OCI-LY1 (cell line): ENCODE data around the gene CFD.

ENCODE experiments used
- H2AFZ ChIP-seq: fragments of 200-600 bp; sonication (generic), shearing (Covaris generic); 2 replicates; pipeline ENCODE4 v1.6.0; 2014; ENCODE audit warnings: antibody characterized with exemption, mild to moderate bottlenecking, low read length
- H3F3A ChIP-seq: fragments of 200-600 bp; sonication (generic), shearing (Covaris generic); 2 replicates; pipeline ENCODE4 v1.6.0; 2014; ENCODE audit warnings: mild to moderate bottlenecking, antibody characterized with exemption, low read length, moderate library complexity; ENCODE audit not compliant: insufficient read depth
- H3K27ac ChIP-seq: fragments of 200-600 bp; sonication (generic); 2 replicates; pipeline ENCODE4 v1.5.1; 2014; ENCODE audit warnings: low read length, mixed run types, mild to moderate bottlenecking, low read depth; ENCODE audit not compliant: poor library complexity, severe bottlenecking
- H3K27me3 ChIP-seq: fragments of 200-600 bp; sonication (generic); 2 replicates; pipeline ENCODE4 v1.6.0; 2014; ENCODE audit warnings: antibody characterized with exemption, mild to moderate bottlenecking, low read length, moderate library complexity; ENCODE audit not compliant: insufficient read depth
- H3K36me3 ChIP-seq: fragments of 200-600 bp; sonication (generic); 2 replicates; pipeline ENCODE4 v1.6.1; 2014; ENCODE audit warnings: mild to moderate bottlenecking, antibody characterized with exemption, low read length, moderate library complexity, mixed read lengths; ENCODE audit not compliant: insufficient read depth
- H3K4me1 ChIP-seq: fragments of 200-600 bp; sonication (generic); 2 replicates; pipeline ENCODE4 v1.5.1; 2014; ENCODE audit warnings: mild to moderate bottlenecking, low read length, moderate library complexity; ENCODE audit not compliant: insufficient read depth, severe bottlenecking
- H3K4me2 ChIP-seq: fragments of 200-600 bp; sonication (generic), shearing (Covaris generic); 2 replicates; pipeline ENCODE4 v1.6.1; 2014; ENCODE audit warnings: low read length
- H3K4me3 ChIP-seq: fragments of 200-600 bp; sonication (generic); 2 replicates; pipeline ENCODE4 v1.5.1; 2014; ENCODE audit warnings: low read length, low read depth, mild to moderate bottlenecking, mixed read lengths; ENCODE audit not compliant: poor library complexity, severe bottlenecking
- H3K79me2 ChIP-seq: fragments of 200-600 bp; shearing (Covaris generic); 2 replicates; pipeline ENCODE4 v1.6.1; 2016; ENCODE audit warnings: mixed run types, low read length, mixed read lengths; ENCODE audit not compliant: insufficient read depth
- H3K9ac ChIP-seq: fragments of 200-600 bp; sonication (generic), shearing (Covaris generic); 2 replicates; pipeline ENCODE4 v1.6.1; 2014; ENCODE audit warnings: mild to moderate bottlenecking, low read length, mixed read lengths
- H3K9me2 ChIP-seq: fragments of 200-600 bp; sonication (generic), shearing (Covaris generic); 2 replicates; pipeline ENCODE4 v1.6.1; 2014; ENCODE audit warnings: low read depth, mild to moderate bottlenecking, low read length, mixed read lengths
- H3K9me3 ChIP-seq: fragments of 200-600 bp; shearing (Covaris generic); 2 replicates; pipeline ENCODE4 v1.6.1; 2014; ENCODE audit warnings: low read length, mixed read lengths
- H4K20me1 ChIP-seq: fragments of 200-600 bp; sonication (generic), shearing (Covaris generic); 2 replicates; pipeline ENCODE4 v1.6.0; 2016; ENCODE audit warnings: mild to moderate bottlenecking, low read length; ENCODE audit not compliant: insufficient read depth
- CTCF ChIP-seq: fragments of 200-600 bp; sonication (generic), shearing (Covaris generic); IDR thresholded peaks from 2 replicates; pipeline ENCODE4 v1.5.1; 2017; ENCODE audit warnings: mild to moderate bottlenecking, antibody characterized with exemption, low read length, moderate library complexity, mixed read lengths
- EZH2 ChIP-seq: fragments of 200-600 bp; sonication (generic), shearing (Covaris generic); IDR thresholded peaks from 2 replicates; pipeline ENCODE4 v1.8.0; 2017; ENCODE audit warnings: borderline replicate concordance, mixed run types, mild to moderate bottlenecking, antibody characterized with exemption, low read length, moderate library complexity, mixed read lengths

The CFD gene

DNA sequence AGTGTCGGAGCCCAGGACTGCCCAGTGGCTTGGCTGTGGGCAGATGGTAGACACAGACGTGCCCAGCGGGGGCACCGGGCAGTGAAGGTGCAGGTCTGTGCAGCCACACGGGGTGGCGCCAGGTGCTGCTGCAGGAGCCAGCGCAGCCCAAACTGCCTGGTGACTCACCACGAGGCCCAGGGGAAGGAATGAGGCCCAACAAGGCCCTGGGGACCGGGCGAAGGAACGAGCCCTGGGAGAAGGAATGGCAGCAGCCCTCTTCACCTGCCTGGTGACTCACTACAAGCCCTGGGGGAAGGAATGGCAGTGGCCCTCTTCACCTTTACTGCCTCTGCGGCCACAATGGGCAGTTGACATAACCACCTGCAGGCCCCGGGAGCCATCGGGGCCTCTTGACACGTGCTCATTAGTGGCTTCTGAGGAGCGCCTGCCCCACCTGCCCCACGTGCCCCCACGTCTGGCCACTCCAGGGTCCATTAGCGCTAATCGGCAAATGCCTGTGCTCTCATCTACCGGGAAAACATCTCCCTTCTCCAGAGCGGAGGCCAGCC is 24.3 kb downstream of the CFD start:
- TF ChIP-seq EZH2 (no peak), CTCF (no peak)
- no peaks in the 10 kb centered on the region for H3K9me3 ChIP-seq
- H3K27ac ChIP-seq, result no peak overlapping the region
- H3K79me2 ChIP-seq, result no peaks in the 10 kb centered on the region
- H3K4me3 ChIP-seq, result no peak overlapping the region
- H3F3A ChIP-seq, result no peaks in the 10 kb centered on the region
- no peak overlapping the region for H3K9ac ChIP-seq
- H4K20me1 ChIP-seq, result no peaks in the 10 kb centered on the region
- H3K4me2 ChIP-seq, result no peak overlapping the region
- H3K36me3 ChIP-seq, result peaks cover 48% of the 10 kb centered on the region
- H2AFZ ChIP-seq, result no peak overlapping the region
- peaks cover 8% of the 10 kb centered on the region for H3K4me1 ChIP-seq
- H3K9me2 ChIP-seq, result no peaks in the 10 kb centered on the region
- H3K27me3 ChIP-seq, result no peaks in the 10 kb centered on the region

DNA sequence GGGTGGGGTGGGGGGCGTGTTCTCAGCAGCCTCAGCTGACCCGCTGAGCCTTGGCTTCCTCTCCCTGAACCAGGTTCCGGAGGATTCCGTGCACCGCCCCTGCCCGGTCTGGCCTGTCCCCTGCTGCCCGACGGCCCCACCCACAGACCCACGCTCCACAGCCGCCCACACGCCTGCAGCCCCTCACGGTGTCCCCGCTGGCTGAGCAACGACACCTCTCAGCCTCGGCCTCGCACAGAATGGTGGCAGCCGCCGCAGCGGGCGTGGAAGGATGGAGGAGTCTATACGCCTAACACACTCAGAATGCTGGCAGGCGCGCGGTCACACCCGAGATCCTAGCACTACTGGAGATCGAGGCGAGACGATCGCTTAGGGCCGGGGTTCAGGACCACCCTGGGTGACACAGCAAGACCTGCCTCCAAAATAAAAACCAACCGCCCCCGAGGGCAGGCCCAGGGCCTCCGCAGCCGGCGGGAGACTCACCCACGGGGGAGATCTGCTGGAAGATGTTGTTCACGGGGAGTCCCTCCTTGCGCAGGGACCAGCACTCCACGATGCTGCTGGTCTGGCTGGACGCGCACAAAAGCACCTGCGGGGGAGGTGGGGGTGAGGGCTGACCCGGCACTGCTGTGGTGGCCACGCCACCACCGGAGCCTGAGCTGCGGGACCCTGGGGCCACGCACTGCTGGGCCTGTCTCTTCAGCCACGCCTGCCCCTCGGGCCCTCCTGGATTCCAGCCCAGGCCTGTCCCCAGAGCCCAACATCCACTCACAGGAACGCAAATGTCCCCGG is 25.2 kb downstream of the CFD start:
- Histone ChIP-seq H3K9me3 (no peaks in the 10 kb centered on the region), H3F3A (no peaks in the 10 kb centered on the region; the same call in 1 of the 2 replicates), H3K4me3 (no peak overlapping the region), H3K4me1 (peaks cover 9% of the 10 kb centered on the region), H3K36me3 (peaks cover 53% of the 10 kb centered on the region), H3K27ac (no peak overlapping the region), H4K20me1 (no peaks in the 10 kb centered on the region), H3K27me3 (no peaks in the 10 kb centered on the region), H3K4me2 (no peak overlapping the region), H3K9ac (no peak overlapping the region), H3K79me2 (no peaks in the 10 kb centered on the region), H2AFZ (no peak overlapping the region), H3K9me2 (no peaks in the 10 kb centered on the region)
- TF ChIP-seq CTCF, result no peak
- TF ChIP-seq EZH2, result no peak

DNA sequence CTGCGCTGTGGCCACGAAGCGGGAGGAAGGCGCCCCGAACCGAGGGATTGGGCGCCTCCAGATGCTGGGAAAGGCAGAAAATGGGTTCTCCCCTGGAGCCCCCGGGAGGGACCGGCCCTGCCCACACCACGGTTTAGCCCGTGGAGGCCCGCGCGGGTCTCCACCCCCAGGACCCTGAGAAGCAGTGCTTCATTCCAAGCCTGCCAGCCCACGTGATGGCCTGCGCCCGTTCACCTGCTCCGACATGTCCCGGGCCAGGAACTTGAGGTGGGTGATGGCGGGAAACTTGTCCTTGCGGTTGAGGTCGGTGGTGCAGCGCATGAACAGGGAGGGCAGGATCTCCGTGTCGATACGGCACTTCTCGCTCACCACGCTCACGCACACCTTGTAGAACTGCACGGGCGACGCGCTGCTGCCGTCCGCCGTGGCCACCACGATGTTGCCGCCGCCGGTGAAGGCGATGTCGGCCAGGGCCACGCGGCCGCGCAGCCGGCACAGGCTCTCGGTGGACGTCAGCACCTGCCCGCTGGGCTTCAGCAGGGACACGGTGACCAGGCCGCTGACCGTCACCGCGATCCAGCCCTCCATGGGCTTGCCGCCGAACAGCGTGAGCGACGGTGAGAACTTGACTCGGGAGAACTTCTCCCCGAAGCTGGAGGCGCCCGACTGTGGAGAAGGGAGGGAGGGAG is 26.2 kb downstream of the CFD start:
- TF ChIP-seq EZH2 (no peak), CTCF (no peak)
- Histone ChIP-seq H3K9me3 (no peaks in the 10 kb centered on the region), H3F3A (no peaks in the 10 kb centered on the region; the same call in 1 of the 2 replicates), H3K27me3 (no peaks in the 10 kb centered on the region), H3K36me3 (peaks cover 59% of the 10 kb centered on the region), H3K4me1 (peaks cover 9% of the 10 kb centered on the region), H3K9me2 (no peaks in the 10 kb centered on the region), H3K27ac (no peak overlapping the region), H3K4me2 (no peak overlapping the region), H3K4me3 (no peak overlapping the region), H4K20me1 (no peaks in the 10 kb centered on the region), H2AFZ (no peak overlapping the region), H3K79me2 (no peaks in the 10 kb centered on the region), H3K9ac (no peak overlapping the region)
